T-cell (primary cell): ENCODE results near the gene SATB2. TPM values are rescaled to one million over a fixed set of nuclear protein-coding genes. Genes with fewer than 3 reads are reported as not detected.

Experiments
- ATAC-seq, 4 experiments: fragments of 200-7000 bp in 3 of 4; fragments of 150-1000 bp in 1 of 4; cut with Tn5 transposase; replicated peaks in 1 of 4; 1 replicate in 3 of 4; 2 replicates in 1 of 4; pipeline ENCODE4 v1.10.0; 2021; ENCODE audit warnings: moderate library complexity in 3 of 4, mild to moderate bottlenecking in 2 of 4, moderate number of reproducible peaks in 1 of 4
- CTCF ChIA-PET, 2 donors: fragments of 300-600 bp; sonication (Branson Sonifier 250); formaldehyde crosslinking; loops; one replicate each; lab custom pipeline; 2022; ENCODE audit warnings: antibody characterized with exemption in 2 of 2; lab: Charles Lee
- POLR2A ChIA-PET, 2 donors: fragments of 300-600 bp; sonication (Branson Sonifier 250); formaldehyde crosslinking; loops; one replicate each; lab custom pipeline; 2022; ENCODE audit warnings: antibody characterized with exemption in 2 of 2; lab: Charles Lee
- DNase-seq, 35 experiments: peaks; one replicate each; pipeline versions ENCODE4 v3.0.0 to v3.0.0-alpha.2; 2013 to 2023
- H3K27ac ChIP-seq: one replicate; pipeline ENCODE4 v1.5.1; 2013; ENCODE audit warnings: low read length
- H3K27me3 ChIP-seq, 2 experiments: replicated peaks in 1 of 2; 1 replicate in 1 of 2; 2 replicates in 1 of 2; pipeline versions ENCODE4 v1.6.1 to v1.7.0; 2013; ENCODE audit warnings: low read length in 1 of 2, mixed read lengths in 1 of 2; ENCODE audit not compliant: control insufficient read depth in 2 of 2, insufficient read depth in 2 of 2; ENCODE audit errors: extremely low read depth in 1 of 2
- H3K36me3 ChIP-seq, 2 donors: 1 replicate in 1 of 2; 2 replicates in 1 of 2; pipeline versions ENCODE4 v1.6.1 to v1.7.0; 2013; ENCODE audit warnings: low read length in 1 of 2; ENCODE audit not compliant: control insufficient read depth in 2 of 2, insufficient read depth in 1 of 2; ENCODE audit errors: extremely low read depth in 1 of 2
- H3K4me1 ChIP-seq, 2 experiments: 1 replicate in 1 of 2; 2 replicates in 1 of 2; pipeline versions ENCODE4 v1.6.1 to v1.7.0; 2013; ENCODE audit warnings: low read length in 2 of 2, mixed read lengths in 1 of 2; ENCODE audit not compliant: insufficient read depth in 2 of 2, control insufficient read depth in 1 of 2; ENCODE audit errors: extremely low read depth in 1 of 2
- H3K4me3 ChIP-seq, 2 donors: 1 replicate in 1 of 2; 2 replicates in 1 of 2; pipeline versions ENCODE4 v1.5.1 to v1.7.0; 2013; ENCODE audit warnings: mild to moderate bottlenecking in 2 of 2, low read length in 1 of 2, moderate library complexity in 1 of 2; ENCODE audit not compliant: control insufficient read depth in 1 of 2; ENCODE audit errors: extremely low read depth in 1 of 2
- H3K9me3 ChIP-seq: 2 replicates; pipeline ENCODE4 v1.7.0; 2013
- H3K27ac Mint-ChIP-seq, 2 donors: one replicate each; pipeline ENCODE4 v1.8.0; 2020 to 2021; ENCODE audit warnings: mild to moderate bottlenecking in 2 of 2, mixed read lengths in 2 of 2
- H3K27me3 Mint-ChIP-seq, 2 donors: one replicate each; pipeline ENCODE4 v1.8.0; 2021 to 2022; ENCODE audit warnings: mixed read lengths in 2 of 2
- H3K36me3 Mint-ChIP-seq: one replicate; pipeline ENCODE4 v1.8.0; 2021; ENCODE audit warnings: mixed read lengths
- H3K4me1 Mint-ChIP-seq, 3 donors: one replicate each; pipeline ENCODE4 v1.8.0; 2020 to 2022; ENCODE audit warnings: mixed read lengths in 3 of 3, mild to moderate bottlenecking in 1 of 3
- H3K4me3 Mint-ChIP-seq, 3 donors: one replicate each; pipeline ENCODE4 v1.8.0; 2020 to 2022; ENCODE audit warnings: mild to moderate bottlenecking in 3 of 3, mixed read lengths in 3 of 3, moderate library complexity in 3 of 3
- H3K9me3 Mint-ChIP-seq, 3 donors: one replicate each; pipeline ENCODE4 v1.8.0; 2020 to 2022; ENCODE audit warnings: mixed read lengths in 3 of 3
- WGBS: methylation state at CpG from one replicate; pipeline ENCODE4 v1.1.5; 2013; ENCODE audit warnings: missing lambda C conversion rate; ENCODE audit not compliant: insufficient coverage; 5-methylcytosine and 5-hydroxymethylcytosine counted together
- total RNA-seq, 35 experiments: library from RNA in 6 of 35; stranded (reverse) in 6 of 35; fragments of 120-200 nt in 1 of 35; gene quantifications; one replicate each; pipeline versions ENCODE4 v1.2.1 to v1.2.4 and lab custom pipeline; 2013 to 2026

The SATB2 gene
- total RNA-seq, 5 donors from 2014 or later (not counting 1 experiment from before 2014, with no cell fraction given): 0.15 to 0.54 (median 0.23) TPM

DNA sequence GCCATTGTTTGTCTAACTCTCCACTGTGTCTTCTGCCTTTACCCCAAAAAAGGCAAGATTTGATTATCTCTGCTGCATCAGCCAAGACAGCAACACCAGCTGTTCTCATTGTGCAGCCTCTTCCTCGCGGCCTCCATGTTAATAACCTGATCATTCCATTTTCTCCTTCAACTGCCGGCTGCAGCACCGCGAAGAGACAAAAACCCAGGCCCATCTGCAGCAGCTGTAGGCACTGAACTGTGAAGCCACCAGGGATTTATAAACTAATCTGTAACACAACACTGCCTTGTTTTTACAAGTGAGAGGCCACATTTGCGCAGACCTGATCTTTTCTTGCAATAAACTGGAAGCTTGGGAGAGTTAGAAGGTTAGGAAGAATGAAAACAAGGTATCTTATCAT lies 147.8 kb downstream of the SATB2 start:
- Mint-ChIP-seq H3K27me3 (no peaks in the 10 kb centered on the region), H3K4me1 (no peaks in the 10 kb centered on the region)
- no peak for ATAC-seq

DNA sequence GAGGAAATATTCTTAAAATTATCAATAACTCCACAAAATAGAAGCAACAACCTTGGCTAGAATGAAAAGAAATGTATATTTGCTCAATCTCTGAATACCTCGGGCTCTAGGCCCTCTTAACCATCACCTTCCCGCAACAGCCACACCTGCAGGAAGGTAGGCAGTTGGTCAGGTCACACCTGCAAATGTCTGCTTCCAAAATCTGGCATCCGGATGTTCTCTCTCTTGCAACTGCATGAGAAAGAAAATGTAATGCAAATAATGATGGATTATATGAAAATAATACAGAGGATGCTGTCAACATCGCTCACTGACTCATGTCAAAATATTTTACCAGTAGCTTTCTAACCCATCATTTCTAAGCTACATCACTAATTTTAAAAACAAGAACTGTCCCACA lies 148.3 kb downstream of the SATB2 start:
- Mint-ChIP-seq H3K27ac (no peak overlapping the region), H3K27me3 (no peaks in the 10 kb centered on the region), H3K4me3 (no peak overlapping the region), H3K36me3 (no peaks in the 10 kb centered on the region), H3K4me1 (no peaks in the 10 kb centered on the region), H3K9me3 (peaks cover 0 to 3% (median 0%) of the 10 kb centered on the region in 3 donors)
- DNase-seq (no peak), ATAC-seq (no peak)
- POLR2A ChIA-PET: no interaction called here
- H3K9me3 ChIP-seq: no peaks in the 10 kb centered on the region
- no peaks in the 10 kb centered on the region for H3K4me1 ChIP-seq
- H3K27ac ChIP-seq: no peak overlapping the region
- no peaks in the 10 kb centered on the region for H3K36me3 ChIP-seq
- WGBS: no CpG with 5 or more reads among the region's 4 CpGs
- no peaks in the 10 kb centered on the region for H3K27me3 ChIP-seq
- CTCF ChIA-PET: no interaction called here
- H3K4me3 ChIP-seq: no peak overlapping the region

More for the DNA sequence above, 147.8 kb downstream of the SATB2 start:
- Histone ChIP-seq H3K4me1 (no peaks in the 10 kb centered on the region), H3K4me3 (no peak overlapping the region), H3K9me3 (no peaks in the 10 kb centered on the region), H3K27me3 (no peaks in the 10 kb centered on the region), H3K36me3 (no peaks in the 10 kb centered on the region), H3K27ac (no peak overlapping the region)
- Mint-ChIP-seq H3K27ac (no peak overlapping the region), H3K9me3 (peaks cover 0 to 3% (median 0%) of the 10 kb centered on the region in 3 donors), H3K36me3 (no peaks in the 10 kb centered on the region), H3K4me3 (no peak overlapping the region)
- POLR2A ChIA-PET: no interaction called here
- CTCF ChIA-PET: no interaction called here
- no peak for DNase-seq
- WGBS: 96% methylated on average over 5 of the region's 6 CpGs

DNA sequence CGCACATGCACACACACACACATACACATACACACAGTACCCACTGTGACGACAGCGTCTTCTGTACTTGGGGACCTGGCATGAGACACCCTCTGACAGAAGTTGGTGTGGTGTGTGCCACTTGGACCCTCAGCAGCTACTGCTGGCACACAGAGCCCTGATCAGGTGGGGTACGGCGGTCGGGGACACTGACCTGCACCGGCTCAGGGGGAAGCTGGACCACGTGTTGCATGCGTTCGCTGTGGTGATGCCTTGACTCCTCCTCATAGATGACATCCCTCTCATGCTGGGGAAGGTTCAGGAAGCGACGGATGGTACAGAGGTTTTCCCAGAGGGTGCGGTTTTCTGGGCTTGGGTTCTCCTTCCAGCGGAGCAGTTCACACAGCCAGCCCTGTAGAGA lies 149.2 kb downstream of the SATB2 start:
- 88% methylated on average over 7 of the region's 14 CpGs for WGBS
- H3K4me3 ChIP-seq: no peak overlapping the region
- Mint-ChIP-seq H3K36me3 (no peaks in the 10 kb centered on the region), H3K4me1 (no peaks in the 10 kb centered on the region), H3K4me3 (no peak overlapping the region), H3K9me3 (no peaks in the 10 kb centered on the region), H3K27me3 (no peaks in the 10 kb centered on the region), H3K27ac (no peak overlapping the region)
- no peaks in the 10 kb centered on the region for H3K36me3 ChIP-seq
- no peaks in the 10 kb centered on the region for H3K4me1 ChIP-seq
- no peaks in the 10 kb centered on the region for H3K9me3 ChIP-seq
- POLR2A ChIA-PET: no interaction called here
- DNase-seq: no peak
- H3K27ac ChIP-seq: no peak overlapping the region
- CTCF ChIA-PET: no interaction called here
- no peaks in the 10 kb centered on the region for H3K27me3 ChIP-seq
- no peak for ATAC-seq

DNA sequence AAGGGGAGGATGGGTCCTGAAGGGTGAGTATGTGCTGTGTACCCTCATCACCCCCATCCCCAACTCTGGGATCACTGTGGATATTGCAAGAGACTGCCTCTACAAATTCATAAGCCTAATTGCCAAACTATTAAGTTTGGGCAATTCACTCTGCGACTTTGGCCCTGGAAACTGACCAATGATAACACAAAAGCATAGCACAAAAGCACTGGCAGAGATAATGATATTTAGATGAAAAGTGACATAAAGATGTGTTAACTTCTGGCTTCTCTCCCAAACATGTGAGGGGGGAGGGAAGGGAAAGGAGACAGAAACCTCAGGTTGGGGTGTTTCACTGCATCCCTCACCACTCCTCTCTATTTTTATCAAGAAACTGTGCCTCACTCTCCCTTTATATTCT lies 150.3 kb downstream of the SATB2 start:
- Histone ChIP-seq H3K4me3 (no peak overlapping the region), H3K36me3 (no peaks in the 10 kb centered on the region), H3K27ac (no peak overlapping the region), H3K9me3 (no peaks in the 10 kb centered on the region), H3K4me1 (no peaks in the 10 kb centered on the region), H3K27me3 (no peaks in the 10 kb centered on the region)
- Mint-ChIP-seq H3K4me3 (no peak overlapping the region), H3K36me3 (no peaks in the 10 kb centered on the region), H3K9me3 (no peaks in the 10 kb centered on the region), H3K27ac (no peak overlapping the region), H3K27me3 (peaks cover 0 to 3% of the 10 kb centered on the region in 2 donors), H3K4me1 (no peaks in the 10 kb centered on the region)
- CTCF ChIA-PET: no interaction called here
- no peak for ATAC-seq
- WGBS: no CpG with 5 or more reads among the region's 1 CpG
- POLR2A ChIA-PET: no interaction called here
- DNase-seq: no peak

DNA sequence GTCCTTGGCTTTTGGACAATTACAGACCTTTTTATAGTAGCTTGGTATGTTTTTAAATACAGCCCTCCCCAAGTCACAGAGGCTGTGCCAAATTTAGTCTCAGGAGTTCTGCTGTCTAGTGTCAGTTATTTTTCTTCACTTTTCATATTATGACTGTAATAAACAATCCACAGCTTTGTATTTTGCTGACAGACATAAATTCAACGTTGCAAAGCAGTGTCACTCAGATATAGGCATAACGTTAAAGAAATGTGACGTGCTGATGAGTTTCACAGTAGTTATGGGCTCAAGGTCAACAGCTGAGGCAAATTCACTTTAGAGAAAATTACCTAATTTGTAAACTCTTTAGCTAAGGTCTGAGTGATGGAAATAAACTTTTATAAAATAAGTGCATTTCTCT lies 151.6 kb downstream of the SATB2 start:
- Histone ChIP-seq H3K27ac (no peak overlapping the region), H3K4me3 (no peak overlapping the region), H3K4me1 (no peaks in the 10 kb centered on the region), H3K36me3 (no peaks in the 10 kb centered on the region), H3K9me3 (no peaks in the 10 kb centered on the region), H3K27me3 (no peaks in the 10 kb centered on the region)
- ATAC-seq: no peak
- 80% methylated on average over 2 of the region's 3 CpGs for WGBS
- Mint-ChIP-seq H3K36me3 (no peaks in the 10 kb centered on the region), H3K4me1 (no peaks in the 10 kb centered on the region), H3K27me3 (peaks cover 0 to 3% of the 10 kb centered on the region in 2 donors), H3K4me3 (no peak overlapping the region), H3K27ac (no peak overlapping the region), H3K9me3 (no peaks in the 10 kb centered on the region)
- ChIA-PET POLR2A (no interaction called here), CTCF (no interaction called here)
- no peak for DNase-seq

DNA sequence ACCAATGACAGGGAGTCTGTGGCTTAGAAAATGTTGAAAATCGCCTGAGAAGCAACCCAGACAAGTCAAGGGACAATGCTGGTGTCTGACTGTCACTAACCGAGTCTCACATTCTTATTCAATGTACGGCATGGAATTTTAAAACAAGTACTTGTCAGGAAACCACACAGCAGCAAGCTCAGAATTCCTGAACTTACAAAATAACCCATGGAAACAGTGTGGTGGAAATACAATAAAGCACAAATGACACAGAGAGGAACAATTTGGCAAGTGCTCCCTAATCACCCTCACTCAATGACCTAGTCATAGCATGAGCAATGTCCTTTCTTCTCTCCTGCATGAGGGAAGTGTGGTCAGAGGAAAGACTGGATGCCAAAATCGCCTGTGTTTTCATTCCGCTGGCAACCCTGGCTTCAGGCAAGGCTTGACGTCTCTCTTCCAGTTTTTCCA lies 154.0 kb downstream of the SATB2 start:
- Mint-ChIP-seq H3K27me3 (peaks cover 0 to 3% of the 10 kb centered on the region in 2 donors), H3K4me3 (no peak overlapping the region), H3K4me1 (no peaks in the 10 kb centered on the region), H3K27ac (no peak overlapping the region), H3K9me3 (no peaks in the 10 kb centered on the region), H3K36me3 (no peaks in the 10 kb centered on the region)
- ATAC-seq: no peak
- Histone ChIP-seq H3K4me3 (no peak overlapping the region), H3K27me3 (no peaks in the 10 kb centered on the region), H3K4me1 (no peaks in the 10 kb centered on the region), H3K27ac (no peak overlapping the region), H3K9me3 (no peaks in the 10 kb centered on the region), H3K36me3 (no peaks in the 10 kb centered on the region)
- 57% methylated on average over 2 of the region's 6 CpGs for WGBS
- ChIA-PET POLR2A (no interaction called here), CTCF (no interaction called here)
- DNase-seq: no peak

DNA sequence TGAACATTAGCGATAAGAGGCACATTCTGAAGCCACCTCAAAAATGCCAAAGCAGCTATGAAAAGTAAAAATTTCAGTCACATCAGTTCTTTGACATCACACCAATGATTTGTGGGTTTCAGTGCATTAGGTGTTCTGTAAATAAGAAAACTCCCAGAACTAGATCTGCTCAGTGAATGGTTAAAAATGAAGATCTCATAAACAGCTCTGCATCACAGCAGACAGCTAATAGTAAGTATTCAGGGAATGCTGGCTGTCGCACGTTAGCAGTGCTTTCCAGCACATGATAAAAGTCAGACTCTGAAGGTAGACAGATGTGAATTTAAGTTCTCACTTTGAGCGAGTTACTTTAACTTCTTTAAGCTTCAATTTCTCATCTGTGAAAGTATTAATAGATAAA lies 154.9 kb downstream of the SATB2 start:
- POLR2A ChIA-PET: no interaction called here
- DNase-seq: no peak

More for the DNA sequence above, 154.9 kb downstream of the SATB2 start:
- CTCF ChIA-PET: no interaction called here
- Histone ChIP-seq H3K27me3 (no peaks in the 10 kb centered on the region), H3K36me3 (no peaks in the 10 kb centered on the region), H3K27ac (no peak overlapping the region), H3K9me3 (no peaks in the 10 kb centered on the region), H3K4me3 (no peak overlapping the region), H3K4me1 (no peaks in the 10 kb centered on the region)
- ATAC-seq: no peak
- H3K4me1 Mint-ChIP-seq: no peaks in the 10 kb centered on the region
- no CpG with 5 or more reads among the region's 4 CpGs for WGBS
- H3K4me3 Mint-ChIP-seq: no peak overlapping the region
- no peaks in the 10 kb centered on the region for H3K36me3 Mint-ChIP-seq
- H3K27me3 Mint-ChIP-seq: peaks cover 0 to 3% of the 10 kb centered on the region in 2 donors
- H3K9me3 Mint-ChIP-seq: no peaks in the 10 kb centered on the region
- no peak overlapping the region for H3K27ac Mint-ChIP-seq
